HEK293T (cell line): ENCODE data around the gene ACO2.

Source experiments
- BHLHE40 ChIP-seq: fragments of 450-650 bp; IDR thresholded peaks from 2 replicates; pipeline ENCODE4 v1.6.1; 2016; ENCODE audit warnings: mild to moderate bottlenecking, moderate library complexity, borderline replicate concordance
- TARDBP ChIP-seq: fragments of 450-650 bp; IDR thresholded peaks from 2 replicates; pipeline ENCODE4 v1.6.1; 2016

- TF ChIP-seq TARDBP: no peak
- TF ChIP-seq BHLHE40: no peak
Measured at GRCh38 chr22:41481131-41481830, 12.4 kb downstream of the ACO2 start.
